ENCODE results near the gene COL4A1.
A peak's percentile ranks its signal among the peaks of the same experiment; 100 is the strongest.

The COL4A1 gene

DNA sequence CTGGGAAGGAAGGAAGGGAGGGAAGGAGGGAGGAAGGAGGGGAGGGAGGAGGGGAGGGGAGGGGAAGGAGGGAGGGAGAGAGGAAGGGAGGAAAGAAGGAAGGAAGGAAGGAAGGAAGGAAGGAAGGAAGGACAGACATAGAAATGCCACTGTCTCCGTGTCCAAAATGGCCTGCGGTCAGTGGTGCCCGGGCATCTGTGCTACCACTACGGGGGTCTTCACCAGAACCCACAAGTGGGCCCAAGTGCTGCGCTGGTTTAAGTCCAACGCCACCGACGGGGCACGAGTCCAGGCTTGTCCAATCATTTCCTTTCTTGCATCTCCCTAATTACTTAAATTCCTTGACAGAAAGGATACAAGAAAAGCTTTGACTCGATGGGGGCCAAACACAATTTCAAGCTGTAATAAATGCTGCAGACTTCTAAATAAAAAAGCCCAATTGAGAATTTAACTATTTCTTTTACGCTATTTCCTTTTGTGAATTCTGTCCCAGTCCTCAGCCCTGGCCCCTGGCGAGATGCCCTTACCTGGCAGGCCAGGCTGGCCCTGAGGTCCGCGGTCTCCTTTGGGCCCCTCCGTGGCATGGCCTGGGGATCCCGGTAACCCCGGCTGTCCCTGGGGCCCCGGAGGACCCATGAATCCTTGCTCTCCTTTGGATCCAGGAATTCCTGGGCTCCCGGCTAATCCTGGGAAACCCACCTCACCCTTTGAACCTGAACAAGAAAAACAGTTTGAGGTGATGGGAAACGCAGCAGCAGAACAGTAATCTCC is 136.8 kb downstream of the COL4A1 start:
- no peak for DNase-seq (ENCODE audit: low read depth in 2 of 2)
- TF ChIP-seq, protein P1, sequence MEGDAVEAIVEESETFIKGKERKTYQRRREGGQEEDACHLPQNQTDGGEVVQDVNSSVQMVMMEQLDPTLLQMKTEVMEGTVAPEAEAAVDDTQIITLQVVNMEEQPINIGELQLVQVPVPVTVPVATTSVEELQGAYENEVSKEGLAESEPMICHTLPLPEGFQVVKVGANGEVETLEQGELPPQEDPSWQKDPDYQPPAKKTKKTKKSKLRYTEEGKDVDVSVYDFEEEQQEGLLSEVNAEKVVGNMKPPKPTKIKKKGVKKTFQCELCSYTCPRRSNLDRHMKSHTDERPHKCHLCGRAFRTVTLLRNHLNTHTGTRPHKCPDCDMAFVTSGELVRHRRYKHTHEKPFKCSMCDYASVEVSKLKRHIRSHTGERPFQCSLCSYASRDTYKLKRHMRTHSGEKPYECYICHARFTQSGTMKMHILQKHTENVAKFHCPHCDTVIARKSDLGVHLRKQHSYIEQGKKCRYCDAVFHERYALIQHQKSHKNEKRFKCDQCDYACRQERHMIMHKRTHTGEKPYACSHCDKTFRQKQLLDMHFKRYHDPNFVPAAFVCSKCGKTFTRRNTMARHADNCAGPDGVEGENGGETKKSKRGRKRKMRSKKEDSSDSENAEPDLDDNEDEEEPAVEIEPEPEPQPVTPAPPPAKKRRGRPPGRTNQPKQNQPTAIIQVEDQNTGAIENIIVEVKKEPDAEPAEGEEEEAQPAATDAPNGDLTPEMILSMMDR (IDR thresholded peaks at IDR 0.05; ENCODE audit: low read depth, low read length): no peak
- no peak overlapping the region for H3K4me3 ChIP-seq (replicated peaks in 1 of 2; ENCODE audit: low read depth in 2 of 2, low read length in 2 of 2)

- H3K4me3 ChIP-seq (replicated peaks in 1 of 2; ENCODE audit: low read depth in 2 of 2, low read length in 2 of 2): no peak overlapping the region
- DNase-seq (ENCODE audit: low read depth in 2 of 2): peak in 1 of 2 donors; percentile 19
- TF ChIP-seq, protein P1 (IDR thresholded peaks at IDR 0.05; ENCODE audit: low read depth, low read length): no peak
Observed at GRCh38 chr13:110168999-110169933, 137.7 kb downstream of the COL4A1 start.

- TF ChIP-seq, protein P1 (IDR thresholded peaks at IDR 0.05; ENCODE audit: low read depth, low read length): no peak
- H3K4me3 ChIP-seq (replicated peaks in 1 of 2; ENCODE audit: low read depth in 2 of 2, low read length in 2 of 2): no peak overlapping the region
- no peak for DNase-seq (ENCODE audit: low read depth in 2 of 2)
Observed at GRCh38 chr13:110166598-110166997, 140.4 kb downstream of the COL4A1 start.

DNA sequence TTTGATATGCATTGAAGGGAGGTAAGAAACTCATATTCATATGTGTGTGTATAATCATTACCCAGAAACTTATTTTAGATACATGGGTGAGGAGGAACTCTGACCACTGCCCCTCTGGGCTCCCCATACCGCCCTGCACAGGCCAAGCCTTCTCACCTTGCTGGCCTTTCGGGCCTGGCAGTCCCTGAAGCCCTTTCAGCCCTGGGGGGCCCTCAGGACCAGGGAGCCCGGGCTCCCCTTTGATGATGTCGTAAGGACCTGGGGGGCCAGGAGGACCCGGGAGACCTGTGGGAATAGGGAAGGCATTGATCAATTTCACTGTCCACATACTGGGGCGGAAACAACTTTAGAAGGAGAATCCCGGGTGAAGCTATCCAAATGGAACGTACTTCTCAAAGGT is 142.3 kb downstream of the COL4A1 start:
- TF ChIP-seq, protein P1 (IDR thresholded peaks at IDR 0.05; ENCODE audit: low read depth, low read length): no peak
- no peak overlapping the region for H3K4me3 ChIP-seq (replicated peaks in 1 of 2; ENCODE audit: low read depth in 2 of 2, low read length in 2 of 2)

DNA sequence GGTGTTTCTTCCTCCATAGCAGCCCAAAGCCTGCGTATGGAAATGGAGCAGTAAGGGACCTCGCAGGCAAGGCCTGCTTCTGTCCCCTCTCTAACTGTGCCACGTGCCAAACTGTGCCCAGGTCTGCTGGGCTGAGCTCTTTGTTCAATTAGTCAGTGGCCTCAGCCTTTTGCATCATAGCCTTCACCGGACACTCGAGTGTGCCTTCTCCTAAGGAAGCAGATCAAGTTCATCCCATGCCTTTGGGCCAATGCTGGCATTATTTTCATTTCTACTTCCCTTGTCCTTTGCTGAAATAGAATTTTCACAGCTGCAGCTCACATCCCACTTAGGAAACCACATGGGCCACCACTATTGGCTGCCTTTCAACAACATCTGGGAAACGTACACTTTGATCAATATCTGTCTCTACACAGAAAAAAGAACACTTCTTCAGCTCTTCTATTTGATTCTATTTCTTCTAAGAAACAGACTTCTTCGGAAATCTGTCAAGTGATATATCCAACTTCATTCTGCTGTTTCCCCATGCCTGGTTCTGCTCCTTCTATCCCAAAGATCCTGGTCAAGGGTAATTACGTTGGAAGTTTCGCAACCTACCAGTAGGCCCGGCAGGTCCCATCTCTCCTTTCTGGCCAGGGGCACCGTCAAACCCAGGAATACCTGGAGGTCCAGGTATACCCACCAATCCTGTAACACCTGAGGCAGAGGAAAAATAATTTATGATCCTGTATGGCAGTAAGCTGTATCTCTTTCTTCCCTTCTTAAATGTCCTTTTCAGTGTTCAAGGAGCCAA is 143.9 kb downstream of the COL4A1 start:
- H3K4me3 ChIP-seq (replicated peaks in 1 of 2; ENCODE audit: low read depth in 2 of 2, low read length in 2 of 2): no peak overlapping the region
- DNase-seq (ENCODE audit: low read depth in 2 of 2): no peak
- TF ChIP-seq, protein P1 (IDR thresholded peaks at IDR 0.05; ENCODE audit: low read depth, low read length): no peak

More for the DNA sequence above, 142.3 kb downstream of the COL4A1 start:
- no peak for DNase-seq (ENCODE audit: low read depth in 2 of 2)

DNA sequence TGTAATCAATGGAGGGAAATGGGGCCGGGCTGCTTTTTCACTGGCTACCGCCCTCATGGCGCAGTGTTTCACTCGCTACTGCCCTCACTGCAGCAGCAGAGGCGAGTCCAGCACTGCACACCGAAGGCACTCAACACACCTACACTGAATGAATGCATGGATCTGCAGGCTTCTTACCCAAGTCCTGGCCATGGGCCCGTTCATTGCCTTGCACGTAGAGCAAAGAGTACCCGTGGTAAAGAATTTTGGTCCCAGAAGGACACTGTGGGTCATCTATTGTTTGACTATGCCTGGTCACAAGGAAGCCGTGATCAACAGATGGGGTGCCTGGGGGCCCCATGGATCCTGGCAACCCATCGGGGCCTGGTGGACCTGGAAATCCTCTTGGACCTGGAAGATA is 144.9 kb downstream of the COL4A1 start:
- DNase-seq (ENCODE audit: low read depth in 2 of 2): no peak
- H3K4me3 ChIP-seq (replicated peaks in 1 of 2; ENCODE audit: low read depth in 2 of 2, low read length in 2 of 2): no peak overlapping the region

More for the DNA sequence above, 144.9 kb downstream of the COL4A1 start:
- TF ChIP-seq, protein P1 (IDR thresholded peaks at IDR 0.05; ENCODE audit: low read depth, low read length): no peak
